ENCODE data around the gene BCL2. TPM values are rescaled to one million over a fixed set of nuclear protein-coding genes. Genes with fewer than 3 reads are reported as not detected.

Gene BCL2
- total RNA-seq, 4 donors from 2014 or later: 16.1 to 61.1 (median 36.9) TPM

GRCh38 chr18:63241317-63241712, 78.3 kb downstream of the BCL2 start:
- no peaks in the 10 kb centered on the region for H3K9me3 ChIP-seq
- no peaks in the 10 kb centered on the region for H3K36me3 ChIP-seq
- H3K4me3 ChIP-seq: no peak overlapping the region
- DNase-seq: no peak
- H3K4me1 ChIP-seq: peaks cover 0 to 4% of the 10 kb centered on the region in 2 donors
- intact Hi-C loops (cut with DNase I; ENCODE audit: low total_unique reads): loop anchor here (10.0 kb wide), 1 partner anchor 73 kb away; the partner anchor contains the start of gene BCL2
- peak overlapping the region; percentile 90 to 93 for H3K27ac ChIP-seq
- TF ChIP-seq CTCF (IDR thresholded peaks at IDR 0.05) (no peak), POLR2A (IDR thresholded peaks at IDR 0.05) (no peak)
- no peaks in the 10 kb centered on the region for H3K27me3 ChIP-seq

- no peak for TF ChIP-seq POLR2A (IDR thresholded peaks at IDR 0.05)
- TF ChIP-seq CTCF (IDR thresholded peaks at IDR 0.05): no peak
- intact Hi-C loops (cut with DNase I; ENCODE audit: low total_unique reads): loop anchor here (10.0 kb wide), 1 partner anchor 74 kb away; the partner anchor contains the start of gene BCL2
- no peak for DNase-seq
- H3K9me3 ChIP-seq: no peaks in the 10 kb centered on the region
- H3K4me1 ChIP-seq: peaks cover 0 to 4% of the 10 kb centered on the region in 2 donors
- no peak overlapping the region for H3K4me3 ChIP-seq
- peak overlapping the region; percentile 90 to 93 for H3K27ac ChIP-seq
- H3K36me3 ChIP-seq: no peaks in the 10 kb centered on the region
- H3K27me3 ChIP-seq: no peaks in the 10 kb centered on the region
Observed at GRCh38 chr18:63240531-63241316, 78.8 kb downstream of the BCL2 start.

- TF ChIP-seq CTCF (IDR thresholded peaks at IDR 0.05) (no peak), POLR2A (IDR thresholded peaks at IDR 0.05) (no peak)
- DNase-seq: peak in 1 of 2 donors; percentile 34
- H3K27me3 ChIP-seq: no peaks in the 10 kb centered on the region
- peaks cover 0 to 4% of the 10 kb centered on the region in 2 donors for H3K4me1 ChIP-seq
- peak overlapping the region; percentile 90 to 93 for H3K27ac ChIP-seq
- no peaks in the 10 kb centered on the region for H3K9me3 ChIP-seq
- intact Hi-C loops (cut with DNase I; ENCODE audit: low total_unique reads): no loop called here
- H3K4me3 ChIP-seq: no peak overlapping the region
- H3K36me3 ChIP-seq: no peaks in the 10 kb centered on the region
Observed at GRCh38 chr18:63238693-63239075, 80.9 kb downstream of the BCL2 start.

GRCh38 chr18:63237881-63238692, 81.5 kb downstream of the BCL2 start:
- Histone ChIP-seq H3K36me3 (no peaks in the 10 kb centered on the region), H3K27ac (peak overlapping the region; percentile 90 to 93), H3K27me3 (no peaks in the 10 kb centered on the region), H3K4me3 (peak overlapping the region in 1 of 2 donors; percentile 24), H3K9me3 (no peaks in the 10 kb centered on the region), H3K4me1 (peaks cover 0 to 4% of the 10 kb centered on the region in 2 donors)
- peak in 1 of 2 donors; percentile 63 for DNase-seq
- TF ChIP-seq CTCF (IDR thresholded peaks at IDR 0.05) (no peak), POLR2A (IDR thresholded peaks at IDR 0.05) (peak in 1 of 2 donors; percentile 16)
- intact Hi-C loops (cut with DNase I; ENCODE audit: low total_unique reads): no loop called here
